A549 treated with GW870086 at 1 μM for 4 hours (cell line): ENCODE data around the gene ZNF254. TPM values are rescaled to one million over a fixed set of nuclear protein-coding genes. Genes with fewer than 3 reads are reported as not detected.

Experiments
- total RNA-seq: library from RNA; stranded (reverse); fragments of 200-300 nt; extraction: Qiagen RNA extraction; gene quantifications from 5 replicates; pipeline ENCODE4 v1.2.3, GENCODE V29; 2022; ENCODE audit warnings: low read depth

ZNF254 gene
- 6.6 to 7.9 TPM (median 6.9 TPM) in 5 replicates for total RNA-seq

DNA sequence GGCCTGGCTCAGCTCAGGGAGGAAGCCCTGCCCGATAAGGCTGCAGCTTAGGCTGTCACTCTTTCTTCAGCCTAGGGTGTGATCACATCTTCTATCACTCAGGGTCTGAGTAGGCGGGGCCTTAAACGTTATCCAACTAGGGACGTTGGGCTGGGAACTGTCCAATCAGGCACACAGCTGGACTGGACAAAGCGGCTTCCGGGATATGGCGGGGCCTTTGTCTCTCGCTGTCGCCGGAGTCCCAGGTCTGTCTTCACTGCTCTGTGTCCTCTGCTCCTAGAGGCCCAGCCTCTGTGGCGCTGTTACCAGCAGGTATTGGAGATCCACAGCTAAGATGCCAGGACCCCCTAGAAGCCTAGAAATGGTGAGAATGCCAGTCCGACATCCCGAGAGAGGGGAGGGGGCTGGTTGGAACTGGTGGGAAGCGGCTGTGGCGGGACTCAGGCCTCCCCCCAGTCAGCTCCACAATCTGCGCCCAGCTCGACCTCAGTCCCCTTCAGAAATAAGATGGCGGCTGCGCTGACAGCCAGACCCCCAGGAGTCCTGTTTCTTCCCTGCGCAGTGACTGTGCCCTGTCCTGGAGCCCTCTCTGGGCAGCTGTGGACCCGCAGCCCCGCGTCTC is at the start of gene ZNF254:
Gene ZNF254, plus strand, starts transcription at position 214 of the 622 bp plus-strand sequence. Its CDS starts 121 bp downstream, at position 335.

Other genes starting within 250 kb of the ZNF254 start
- gene ZNF726, start 172.3 kb upstream of the ZNF254 start, total RNA-seq = 0.31 to 1.0 TPM (median 0.34 TPM) in 5 replicates